Stimulated activated CD4-positive, alpha-beta T cell treated with anti-CD3 and anti-CD28 coated beads, Interleukin-4, amount 100 ng/mL, for 4 hours (primary cell): ENCODE data around the gene SLC12A4.
"Not testable (repeated sequence)": the region's sequence is repeated elsewhere in the genome, so short reads cannot be mapped to it uniquely, and the experiment has no call there.

Source experiments
- DNase-seq, 2 experiments: peaks; one replicate each; pipeline ENCODE4 v3.0.0-alpha.2; 2020

Gene SLC12A4

DNA sequence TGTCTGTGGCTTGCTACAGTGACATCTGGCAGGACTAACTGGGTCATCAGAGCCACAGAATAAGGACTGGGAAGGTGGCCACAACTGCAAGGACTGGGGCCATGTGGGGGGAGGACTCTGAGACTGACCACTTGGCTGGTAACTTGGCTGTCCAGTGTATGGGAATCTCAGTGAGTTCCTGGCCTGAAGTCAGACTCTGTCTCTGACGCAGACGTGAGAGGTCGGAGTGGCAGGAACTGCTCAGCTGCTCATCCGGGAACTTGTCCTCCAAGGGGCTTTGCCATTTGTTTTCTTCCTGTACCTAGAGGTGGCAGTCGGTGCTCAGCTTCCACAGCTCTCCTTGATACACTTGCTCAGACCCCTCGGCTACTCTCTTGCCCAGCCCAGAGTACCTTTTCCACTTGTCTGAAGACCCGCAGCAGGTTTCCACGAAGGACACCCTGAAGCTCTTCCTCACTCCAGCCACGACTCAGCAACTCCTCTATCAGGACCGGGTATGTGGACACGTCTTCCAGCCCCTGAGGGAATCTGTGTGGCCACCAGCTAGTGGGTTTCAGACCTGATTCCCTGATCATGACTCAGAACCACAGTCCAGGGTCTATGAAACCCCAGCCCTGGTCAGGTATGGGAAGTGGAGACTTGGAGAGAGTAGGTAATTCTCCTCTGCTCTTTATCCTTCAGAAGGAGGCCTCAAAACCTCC lies 19.2 kb upstream of the SLC12A4 start:
- DNase-seq, result no peak

DNA sequence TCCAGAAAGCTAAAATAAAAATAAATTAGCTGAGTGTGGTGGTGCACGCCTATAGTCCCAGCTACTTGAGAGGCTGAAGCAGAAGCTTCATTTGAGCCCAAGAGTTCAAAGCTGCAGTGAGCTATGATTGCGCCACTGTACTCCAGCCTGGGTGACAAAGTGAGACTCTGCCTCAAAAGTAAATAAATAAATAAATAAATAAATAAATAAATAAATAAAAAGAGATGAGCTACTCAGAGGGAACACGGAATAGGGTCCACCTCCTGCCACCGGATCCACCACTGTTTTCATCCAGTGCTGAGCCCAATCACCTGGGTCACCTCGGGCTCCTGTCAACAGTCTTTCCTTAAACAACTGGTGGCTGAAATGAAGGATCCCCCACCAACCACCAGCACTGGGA lies 18.5 kb upstream of the SLC12A4 start:
- DNase-seq, result no peak

DNA sequence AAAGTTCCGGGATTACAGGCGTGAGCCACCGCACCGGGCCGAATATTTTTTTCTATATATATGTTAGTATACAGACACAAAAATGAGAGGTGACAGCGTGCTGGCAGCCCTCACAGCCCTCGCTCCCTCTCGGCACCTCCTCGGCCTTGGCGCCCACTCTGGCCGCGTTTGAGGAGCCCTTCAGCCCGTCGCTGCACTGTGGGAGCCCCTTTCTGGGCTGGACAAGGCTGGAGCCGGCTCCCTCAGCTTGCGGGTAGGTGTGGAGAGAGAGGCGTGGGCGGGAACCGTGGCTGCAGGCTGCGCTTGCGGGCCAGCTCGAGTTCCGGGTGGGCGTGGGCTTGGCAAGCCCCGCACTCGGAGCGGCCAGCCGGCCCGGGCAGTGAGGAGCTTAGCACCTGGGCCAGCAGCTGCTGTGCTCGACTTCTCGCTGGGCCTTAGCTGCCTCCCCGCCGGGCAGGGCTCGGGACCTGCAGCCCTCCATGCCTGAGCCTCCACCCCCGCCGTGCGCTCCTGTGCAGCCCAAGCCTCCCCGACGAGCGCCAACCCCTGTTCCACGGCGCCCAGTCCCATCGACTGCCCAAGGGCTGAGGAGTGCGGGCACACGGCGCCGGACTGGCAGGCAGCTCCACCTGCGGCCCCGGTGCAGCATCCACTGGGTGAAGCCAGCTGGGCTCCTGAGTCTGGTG lies 13.7 kb upstream of the SLC12A4 start:
- DNase-seq, result no peak

DNA sequence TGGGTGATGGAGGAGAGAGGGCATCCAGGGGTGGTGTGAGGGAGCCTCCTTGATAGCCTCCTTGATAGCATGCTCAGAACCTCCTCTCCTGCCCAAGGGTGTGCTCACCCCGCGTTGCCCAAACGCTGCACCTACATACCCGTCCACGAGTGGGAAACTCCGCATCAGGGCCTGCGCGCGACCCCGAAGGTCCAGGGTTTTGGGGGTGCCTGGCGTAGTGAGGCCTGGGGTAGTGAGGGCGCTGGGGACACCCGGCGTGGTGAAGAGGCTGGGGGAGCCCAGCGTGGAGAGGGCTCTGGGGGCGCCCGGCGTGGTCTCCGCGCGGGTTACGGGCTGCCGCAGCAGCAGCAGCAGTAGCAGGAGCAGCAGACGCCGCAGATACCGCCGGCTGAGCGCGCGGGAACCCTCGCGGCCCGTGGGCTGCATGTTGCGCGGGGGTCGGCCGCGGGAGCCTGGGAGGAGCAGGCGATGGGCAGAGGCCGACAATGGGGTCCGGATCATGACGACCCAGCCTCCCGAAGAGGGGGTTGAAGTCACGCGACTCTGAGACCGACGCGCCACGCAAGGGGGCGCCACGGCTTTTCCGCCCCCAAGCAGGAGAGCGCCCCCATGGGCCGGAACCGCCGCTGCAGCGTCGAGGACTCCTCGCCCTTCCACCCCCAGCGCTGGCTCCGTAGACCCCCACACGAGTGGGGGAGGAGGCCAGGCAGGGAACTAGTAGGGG lies 11.7 kb upstream of the SLC12A4 start, which contains the start of gene DPEP3:
Gene DPEP3, minus strand, starts transcription at position 545 of the 724 bp plus-strand sequence. Its CDS starts 119 bp downstream, at position 426.
- DNase-seq, result no peak

DNA sequence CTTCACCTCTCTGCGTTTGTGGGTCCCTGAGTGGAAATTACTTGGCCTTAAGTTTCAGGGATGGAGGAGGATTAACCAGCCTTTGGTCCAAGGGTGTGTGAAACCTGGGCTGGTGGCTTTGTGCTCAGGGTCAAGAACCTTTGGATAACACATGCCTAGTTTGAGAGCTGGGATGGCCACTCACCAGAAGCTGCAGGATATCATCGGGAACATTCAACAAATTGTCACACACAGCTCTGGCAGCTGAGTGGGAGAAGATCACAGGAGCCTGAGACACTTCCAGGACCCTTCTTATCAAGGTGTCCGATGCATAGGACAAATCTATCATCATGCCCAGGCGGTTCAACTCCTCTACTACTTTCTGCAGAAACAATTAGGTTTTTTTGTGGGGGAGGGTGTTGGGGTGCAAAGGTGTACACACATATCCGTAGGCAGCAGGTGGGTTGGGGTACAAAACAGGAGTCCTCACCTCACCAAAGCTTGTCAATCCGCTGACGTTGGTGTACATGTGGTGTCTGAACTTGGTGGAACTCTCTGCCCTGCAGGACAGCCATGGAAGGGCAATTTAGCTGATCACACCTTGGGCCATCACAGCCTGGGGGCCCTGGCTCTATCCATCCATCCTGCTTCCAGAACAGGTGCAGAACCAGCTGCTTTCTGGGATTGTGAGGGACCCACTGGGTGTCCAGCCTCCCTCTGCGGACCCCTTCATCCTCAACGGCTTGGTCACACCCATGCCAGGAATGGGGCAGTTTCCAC lies 9.2 kb upstream of the SLC12A4 start:
- no peak for DNase-seq

DNA sequence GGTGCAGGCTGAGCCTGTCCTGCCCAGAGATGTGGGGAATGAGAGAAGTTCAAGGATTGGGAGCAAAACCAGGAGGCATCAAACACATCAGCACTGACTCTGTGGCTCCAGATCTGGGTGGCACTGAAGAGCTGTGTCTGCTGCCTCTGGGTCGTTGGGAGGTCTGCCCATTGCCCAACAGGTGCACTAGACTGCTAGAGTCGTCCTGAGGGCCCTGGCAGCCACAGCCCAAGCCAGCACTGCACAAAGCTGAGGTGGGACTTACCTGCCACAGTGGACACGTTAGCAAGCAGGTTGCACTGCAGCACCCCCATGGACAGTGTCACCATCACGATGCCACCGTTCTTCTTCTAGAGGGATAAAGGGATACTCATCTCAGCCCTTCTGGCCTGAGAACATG lies 8.6 kb upstream of the SLC12A4 start:
- no peak for DNase-seq

DNA sequence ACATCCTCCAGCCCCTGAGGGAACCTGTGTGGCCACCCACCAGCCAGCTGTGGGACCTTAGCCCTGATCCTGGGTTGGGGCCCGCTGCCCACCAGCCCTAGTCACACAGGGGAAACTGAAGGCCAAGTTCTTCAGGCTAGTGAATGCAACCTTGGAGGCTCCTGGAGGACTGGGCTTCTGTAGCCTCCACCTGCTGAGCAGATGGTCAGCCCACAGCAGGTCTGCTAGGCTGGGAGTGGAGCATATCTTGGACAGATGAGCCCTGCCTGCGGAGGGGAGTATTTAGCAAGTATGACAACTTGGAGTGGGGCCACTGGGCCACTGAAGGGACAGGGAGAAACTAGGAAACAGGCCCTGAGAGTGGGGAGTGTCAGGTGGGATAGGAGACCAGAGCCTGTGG lies 7.8 kb upstream of the SLC12A4 start:
- no peak for DNase-seq

DNA sequence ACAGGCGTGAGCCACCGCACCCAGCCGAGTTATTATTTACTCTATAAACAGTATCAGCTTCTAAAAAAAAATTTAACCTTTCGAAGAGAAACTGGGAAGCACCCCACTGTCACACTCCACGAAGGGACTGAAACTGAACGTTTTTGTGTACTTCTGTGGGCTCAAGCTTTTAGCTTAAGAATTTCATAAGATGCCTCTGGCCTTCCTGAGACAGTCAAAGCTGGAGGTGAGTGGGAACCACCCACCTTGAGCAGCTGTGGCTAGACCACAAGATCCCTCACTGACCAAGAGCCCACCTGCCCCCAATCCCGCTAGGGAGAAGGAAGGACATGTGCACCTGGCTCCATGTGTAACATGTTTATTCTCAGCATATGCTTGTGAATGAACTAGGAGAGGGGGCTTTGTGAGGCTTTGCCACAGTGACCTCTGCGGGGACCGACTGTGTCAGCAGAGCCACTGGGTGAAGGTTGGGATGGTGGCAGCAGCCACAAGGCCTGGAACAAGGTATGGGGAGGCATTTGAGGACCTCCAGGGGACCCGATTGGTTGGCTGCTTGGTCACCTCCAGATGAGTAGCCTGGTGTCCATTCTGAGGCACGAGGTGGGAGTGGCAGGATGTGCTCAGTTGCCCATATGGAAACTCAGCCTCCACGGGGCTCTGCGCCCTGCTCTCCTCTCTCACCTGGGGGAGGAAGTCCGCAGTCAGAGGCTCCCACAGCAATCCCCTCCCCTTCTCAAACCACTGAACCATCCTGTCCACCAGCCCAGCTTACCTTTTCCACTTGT lies 7.1 kb upstream of the SLC12A4 start:
- no peak for DNase-seq

DNA sequence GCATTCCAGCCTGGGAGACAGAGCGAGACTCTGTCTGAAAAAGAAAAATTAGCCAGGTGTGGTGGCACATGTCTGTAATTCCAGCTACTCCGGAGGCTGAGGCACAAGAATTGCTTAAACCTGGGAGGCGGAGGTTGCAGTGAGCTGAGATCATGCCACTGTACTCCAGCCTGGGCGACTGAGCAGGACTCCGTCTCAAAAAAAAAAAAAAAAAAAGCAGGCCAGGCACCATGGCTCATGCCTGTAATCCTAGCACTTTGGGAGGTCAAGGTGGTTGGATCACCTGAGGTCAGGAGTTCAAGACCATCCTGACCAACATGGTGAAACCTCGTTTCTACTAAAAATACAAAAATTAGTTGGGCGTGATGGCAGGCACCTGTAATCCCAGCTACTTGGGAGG lies 3.8 kb upstream of the SLC12A4 start:
- DNase-seq, result not testable (repeated sequence)

DNA sequence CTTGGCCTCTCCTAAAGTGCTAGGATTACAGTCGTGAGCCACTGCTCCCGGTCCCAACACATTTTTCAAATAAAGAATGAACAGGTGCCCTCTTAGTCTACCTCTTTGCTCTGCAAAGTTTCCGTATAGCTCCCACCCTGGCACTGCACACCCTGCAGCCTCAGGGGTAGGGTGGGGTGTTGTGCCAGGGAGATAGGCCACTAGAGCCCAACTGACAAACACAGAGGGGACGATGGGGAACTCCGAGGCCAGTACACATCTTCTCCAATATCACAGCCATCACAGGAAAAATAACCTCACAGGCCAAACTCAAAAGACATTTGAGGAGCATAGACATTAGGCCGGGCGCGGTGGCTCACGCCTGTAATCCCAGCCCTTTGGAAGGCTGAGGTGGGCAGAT lies 2.7 kb upstream of the SLC12A4 start:
- DNase-seq, result no peak

DNA sequence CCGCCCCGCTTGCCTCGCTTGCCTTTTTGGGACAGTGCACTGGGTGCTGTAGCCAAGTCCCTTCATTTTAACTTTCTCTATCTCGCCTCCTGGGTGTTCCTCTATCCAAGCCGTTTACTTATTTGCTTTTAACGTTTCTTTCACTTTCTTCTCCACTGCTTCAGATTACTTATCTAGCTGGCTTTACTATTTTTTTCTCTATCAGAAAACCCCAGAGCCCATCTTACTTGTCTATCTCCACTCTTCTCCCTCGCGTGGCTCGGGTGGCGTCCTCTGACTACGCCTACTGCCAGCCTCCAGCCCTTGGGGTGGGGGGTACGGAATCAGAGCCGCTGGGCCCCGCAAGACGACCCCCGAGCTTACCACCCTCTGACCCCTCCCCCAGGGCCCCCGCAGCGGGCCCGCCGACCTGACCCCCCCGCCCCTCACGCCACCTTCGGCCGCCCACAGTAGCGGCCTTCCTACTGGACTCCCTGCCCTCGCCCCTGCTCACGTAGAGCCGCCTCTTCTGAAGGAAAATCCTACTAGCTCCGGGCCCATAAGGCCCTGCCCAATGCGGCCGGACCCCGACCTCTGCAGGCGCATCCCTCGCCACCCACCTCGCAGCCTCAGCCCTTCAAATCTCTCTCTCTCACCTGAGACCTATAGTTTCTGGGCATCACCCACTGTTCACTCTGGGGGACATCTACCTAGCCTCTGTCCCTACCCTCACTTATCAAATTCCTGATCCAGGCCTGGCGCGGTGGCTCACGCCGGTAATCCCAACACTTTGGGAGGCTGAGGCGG lies 1.0 kb upstream of the SLC12A4 start:
- DNase-seq, result no peak

DNA sequence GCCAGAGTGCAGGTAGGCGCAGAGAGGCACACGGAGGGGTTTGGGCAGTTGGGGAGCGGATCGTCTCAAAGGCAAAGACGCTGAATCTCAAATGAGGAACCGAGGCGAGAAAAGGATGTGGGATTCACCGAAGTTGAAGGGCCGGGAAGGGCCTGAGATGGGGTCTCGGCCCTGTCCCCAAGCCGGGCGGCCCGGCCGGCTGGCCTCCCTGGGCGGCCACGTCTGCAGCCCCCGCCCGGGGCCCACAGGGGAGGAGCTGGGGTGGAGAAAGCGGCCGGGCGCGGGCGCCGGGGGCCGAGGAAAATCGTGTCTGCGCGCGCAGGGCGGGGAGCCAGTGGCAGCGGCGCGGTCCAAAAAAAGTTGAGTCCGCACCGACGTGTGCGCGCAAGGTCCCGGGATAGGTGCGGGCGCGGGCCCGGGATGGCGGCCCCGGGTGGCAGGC lies 458 bp downstream of the SLC12A4 start:
- peak in 1 of 2 experiments; percentile 38 for DNase-seq

DNA sequence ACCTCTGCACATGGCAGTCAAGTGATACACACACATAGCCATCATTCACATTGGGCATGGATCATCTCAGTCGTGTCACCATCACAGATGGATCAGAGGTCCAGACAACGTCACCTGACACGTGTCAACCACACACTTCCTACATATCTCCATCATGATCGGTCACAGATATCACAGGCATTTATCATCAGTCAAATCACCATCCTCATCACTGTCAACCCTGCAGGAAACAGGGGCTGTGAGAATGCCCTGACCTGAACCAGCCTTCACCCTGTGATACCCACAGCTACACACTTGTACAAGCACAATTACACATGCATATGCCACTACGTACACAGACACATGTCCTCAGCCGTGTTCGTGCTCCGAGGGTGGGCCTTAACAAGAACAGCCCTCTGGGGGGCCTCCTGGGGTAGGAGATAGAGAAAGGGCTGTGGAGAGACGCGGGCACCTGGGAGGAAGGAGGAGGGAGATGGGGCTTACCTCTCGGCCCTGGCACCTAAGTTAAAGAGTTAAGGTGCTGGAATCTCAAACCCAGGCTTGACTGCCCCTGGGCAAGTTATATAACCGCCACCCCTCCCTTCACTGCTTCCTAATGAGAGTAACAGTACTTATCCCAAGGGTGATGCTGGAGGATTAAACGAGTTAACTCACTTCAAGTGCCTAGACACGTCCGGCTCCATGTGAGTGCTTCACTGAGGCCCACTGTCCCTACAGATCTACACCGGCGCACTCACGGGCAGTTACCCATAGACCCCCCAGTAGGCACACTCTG lies 1.1 kb downstream of the SLC12A4 start:
- peak in 1 of 2 experiments; percentile 22 for DNase-seq

DNA sequence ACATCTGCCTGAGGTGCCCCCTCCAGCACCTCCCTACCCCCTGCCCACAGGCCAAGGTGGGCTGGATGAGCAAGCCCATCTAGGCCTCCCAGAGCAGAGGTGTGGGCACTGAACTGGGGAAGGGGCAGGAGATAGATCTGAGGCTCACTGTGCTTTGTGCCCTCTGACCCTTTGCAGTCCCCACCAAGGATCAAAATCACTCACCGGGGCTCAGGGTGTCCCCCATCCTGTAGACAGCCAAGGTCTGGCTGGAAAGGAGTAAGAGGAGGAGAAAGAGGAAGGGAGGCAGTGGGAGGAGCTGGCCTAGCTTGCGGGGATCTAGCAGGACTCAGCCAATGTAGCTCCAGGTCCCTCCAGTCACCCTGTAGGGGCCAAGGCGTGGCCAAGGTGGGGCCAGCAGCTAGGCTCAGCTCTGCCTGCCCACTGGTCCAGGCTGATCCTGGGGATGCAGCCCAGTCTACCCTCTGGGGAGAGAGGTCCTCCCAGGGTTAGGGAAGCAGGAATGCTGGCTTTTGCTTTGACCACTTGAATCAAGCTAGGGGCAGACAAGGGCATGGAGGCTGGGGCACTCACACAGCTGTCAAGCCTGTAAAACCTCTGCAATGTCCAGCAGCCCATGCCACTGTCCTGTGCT lies 1.8 kb downstream of the SLC12A4 start:
- no peak for DNase-seq

DNA sequence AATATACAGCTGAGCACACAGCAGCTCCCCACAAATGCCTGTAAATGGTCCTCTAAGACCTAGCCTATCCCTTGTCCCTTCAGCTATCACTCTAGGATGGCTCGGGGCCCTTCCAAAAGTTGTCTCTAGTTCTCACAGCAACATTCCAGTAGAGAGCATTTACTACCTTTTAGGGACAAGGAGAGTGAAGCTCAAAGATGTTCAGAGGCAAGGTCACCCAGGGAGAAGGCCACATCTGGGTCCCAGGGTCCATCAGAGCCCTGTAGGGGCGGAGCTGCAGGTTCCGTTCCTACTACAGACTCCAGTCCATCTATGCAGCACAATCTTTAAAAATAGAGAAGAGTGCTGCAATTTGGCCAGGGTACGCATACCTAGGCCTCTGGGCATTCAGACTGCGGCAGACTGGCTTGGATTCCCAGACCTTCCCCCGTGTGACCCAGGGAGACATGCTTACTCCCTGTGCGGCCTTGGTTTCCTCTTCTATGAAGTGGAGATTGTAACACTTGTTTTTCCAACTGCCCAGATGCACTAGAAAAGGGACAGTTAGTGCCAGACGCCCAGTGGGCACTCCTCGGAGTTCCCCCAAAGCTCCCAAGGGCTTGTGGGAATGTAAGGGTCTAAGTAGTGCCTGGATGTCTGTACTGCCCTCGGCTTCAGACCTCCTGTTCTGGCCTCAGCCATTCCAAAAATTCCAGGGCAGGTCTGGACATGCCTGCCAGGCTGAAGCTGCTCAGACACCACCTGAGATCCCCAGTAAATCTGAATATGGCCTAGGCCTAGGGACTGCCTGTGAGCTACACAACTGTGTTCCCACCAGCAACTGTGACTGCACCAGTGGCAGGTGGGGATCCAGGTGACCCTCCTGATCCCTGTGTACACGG lies 2.5 kb downstream of the SLC12A4 start:
- no peak for DNase-seq

DNA sequence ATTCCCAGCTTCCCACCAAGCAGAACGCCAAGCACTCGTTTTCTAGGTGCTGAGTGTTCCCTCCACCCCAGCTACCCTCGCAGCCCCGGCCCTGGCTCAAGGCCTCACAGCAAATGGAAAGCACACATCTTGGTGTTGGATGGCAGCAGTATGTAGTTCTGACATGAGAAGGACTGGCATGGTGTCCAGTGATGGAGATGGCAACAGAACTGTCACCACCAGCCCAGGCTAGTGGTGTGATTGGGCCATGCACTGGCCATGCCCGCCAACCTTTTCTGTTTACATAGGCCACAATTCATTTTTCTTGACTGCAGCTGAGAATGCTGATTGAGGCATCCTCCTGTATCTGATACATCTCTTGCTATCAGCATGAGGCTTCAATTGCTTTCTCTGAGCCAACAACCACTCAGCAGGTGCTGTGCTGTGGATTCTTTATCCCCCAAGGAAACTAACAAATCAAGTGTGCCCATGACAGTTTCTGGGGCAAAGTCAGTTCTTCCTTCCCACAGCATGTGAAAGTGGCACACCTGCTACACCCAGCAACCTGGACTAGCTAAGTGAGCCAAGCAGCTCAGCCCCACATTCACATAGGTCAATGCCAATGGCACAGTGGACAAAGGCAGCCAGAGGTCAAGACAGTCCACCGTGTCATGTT lies 3.8 kb downstream of the SLC12A4 start:
- no peak for DNase-seq

DNA sequence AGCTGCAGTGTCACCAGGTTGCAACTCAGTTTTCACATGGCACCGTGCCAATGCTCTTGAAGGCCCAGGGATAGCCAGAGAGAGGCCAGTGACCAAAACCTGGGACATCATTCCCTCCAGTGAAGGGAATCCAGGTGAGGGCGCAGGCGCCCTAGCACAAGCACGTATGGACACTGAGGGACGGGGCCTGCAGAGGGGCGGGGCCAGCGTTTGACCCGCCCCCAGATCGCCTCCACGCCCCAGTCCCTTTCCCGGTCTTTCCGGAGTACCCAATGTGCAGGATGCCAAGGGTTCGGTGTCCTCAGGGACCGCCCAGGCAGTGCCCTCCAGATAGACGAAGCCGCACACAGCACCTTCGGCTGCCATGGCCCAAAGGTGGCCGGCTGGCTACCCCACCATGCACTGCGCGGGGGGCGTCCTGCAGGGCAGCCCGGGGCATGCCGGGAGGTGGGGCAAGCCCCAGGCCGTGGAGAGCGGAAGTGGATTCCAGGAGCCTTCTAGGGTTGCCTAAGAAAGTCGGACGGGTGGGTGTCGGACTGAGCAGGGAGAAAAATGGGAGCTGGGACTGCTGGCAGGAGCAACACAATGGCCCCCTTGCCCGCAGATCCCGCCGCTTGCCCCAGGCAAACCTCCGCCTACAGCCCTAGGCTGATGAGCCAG lies 4.6 kb downstream of the SLC12A4 start:
- DNase-seq, result no peak

DNA sequence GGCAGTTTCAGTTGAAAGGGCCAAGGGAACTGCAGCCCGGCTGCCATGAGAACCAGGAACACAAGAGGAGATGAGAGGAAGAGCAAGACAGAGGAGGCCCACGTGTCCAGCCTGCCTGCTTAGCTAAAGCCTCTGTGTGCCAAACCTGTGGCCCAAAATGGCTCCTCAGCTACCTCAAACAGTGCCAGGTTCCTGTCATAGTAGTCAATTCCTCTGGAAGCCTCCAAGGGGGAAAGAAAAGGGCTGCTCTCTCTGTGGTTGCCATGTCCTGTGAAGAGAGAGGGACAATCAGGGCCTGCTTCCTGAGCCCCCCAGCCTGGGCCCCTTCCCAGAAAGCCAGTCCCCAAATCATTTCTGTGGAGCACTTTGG lies 5.2 kb downstream of the SLC12A4 start:
- DNase-seq, result no peak
